SH-SY5Y (cell line): ENCODE results near the gene ACHE.

Experiments used
- GATA2 ChIP-seq: IDR thresholded peaks from 2 replicates; pipeline ENCODE4 v1.6.1; 2011; ENCODE audit warnings: mild to moderate bottlenecking, low read depth, low read length
- GATA3 ChIP-seq: IDR thresholded peaks from 2 replicates; pipeline ENCODE4 v1.6.1; 2011; ENCODE audit warnings: low read depth, mild to moderate bottlenecking, low read length, moderate library complexity

- TF ChIP-seq GATA3 (no peak), GATA2 (no peak)
Measured at GRCh38 chr7:100891568-100892247, 4.0 kb downstream of the ACHE start.
